K562 (cell line): Measurements from ENCODE around the gene NAA50. TPM values are rescaled to one million over a fixed set of nuclear protein-coding genes. Genes with fewer than 3 reads are reported as not detected.

Source experiments
- ATAC-seq: fragments of 200-7000 bp; cut with Tn5 transposase; 3 replicates; pipeline ENCODE4 v1.9.1; 2020; ENCODE audit warnings: moderate library complexity
- BruUV-seq: library from RNA; stranded (reverse); fragments of 400-500 nt; replicated peaks from 2 replicates; lab custom pipeline; 2021; lab: Mats Ljungman, UMichigan
- CTCF ChIA-PET: fragments of 300-600 bp; formaldehyde crosslinking; extraction: SDS; loops from one replicate; lab custom pipeline; 2021; ENCODE audit warnings: low intra/inter-chr PET ratio; lab: Yijun Ruan, JAX
- POLR2A ChIA-PET: fragments of 300-600, 350-650 bp; sonication (Branson Sonifier 250); formaldehyde crosslinking; extraction: SDS; loops from one replicate; lab custom pipeline; 2021; ENCODE audit warnings: antibody characterized with exemption, inconsistent platforms; lab: Yijun Ruan, JAX
- DNase-seq, 4 experiments: peaks; one replicate each; pipeline versions ENCODE4 v3.0.0 to v3.0.0-alpha.2; 2011 to 2018; ENCODE audit warnings: low spot score in 3 of 4, mixed read lengths in 3 of 4; ENCODE audit errors: extremely low read depth in 1 of 4
- FAIRE-seq: peaks from 2 replicates; lab custom pipeline; 2011; peaks lifted over from hg19 to GRCh38; lab: Jason Lieb, UNC
- H2AFZ ChIP-seq: 2 replicates; pipeline ENCODE4 v1.6.0; 2011; ENCODE audit warnings: low read depth, low read length, control low read depth, inconsistent platforms
- H3K27ac ChIP-seq: fragments of 200-600 bp; 3 replicates; pipeline ENCODE4 v1.8.0; 2011; ENCODE audit warnings: low read depth, mild to moderate bottlenecking, control low read depth, inconsistent platforms, low read length, moderate library complexity, mixed read lengths; ENCODE audit errors: extremely low read depth
- H3K27me3 ChIP-seq, 2 experiments: fragments of 300-600 bp in 1 of 2; 2 replicates in 1 of 2; 3 replicates in 1 of 2; pipeline versions ENCODE4 v1.6.0 to v1.8.0; 2011; ENCODE audit warnings: inconsistent platforms in 2 of 2, low read length in 2 of 2, mild to moderate bottlenecking in 1 of 2, mixed read lengths in 1 of 2, moderate library complexity in 1 of 2; ENCODE audit not compliant: control insufficient read depth in 2 of 2, insufficient read depth in 2 of 2
- H3K36me3 ChIP-seq: fragments of 300-600 bp; 3 replicates; pipeline ENCODE4 v1.8.0; 2011; ENCODE audit warnings: mild to moderate bottlenecking, low read length, inconsistent platforms; ENCODE audit not compliant: control insufficient read depth, insufficient read depth
- H3K4me1 ChIP-seq, 2 experiments: fragments of 200-600 bp in 1 of 2; replicated peaks in 1 of 2; 2 replicates in 1 of 2; 3 replicates in 1 of 2; pipeline versions ENCODE4 v1.5.1 to v1.8.0; 2011; ENCODE audit warnings: inconsistent platforms in 2 of 2, low read length in 2 of 2, mild to moderate bottlenecking in 1 of 2, mixed read lengths in 1 of 2, moderate library complexity in 1 of 2; ENCODE audit not compliant: control insufficient read depth in 2 of 2, insufficient read depth in 2 of 2
- H3K4me2 ChIP-seq: 2 replicates; pipeline ENCODE4 v1.6.1; 2011; ENCODE audit warnings: low read length, control low read depth, inconsistent platforms, mixed read lengths; ENCODE audit not compliant: insufficient read depth
- H3K4me3 ChIP-seq: fragments of 200-600 bp; sonication (generic), shearing (Covaris generic); 2 replicates; pipeline ENCODE4 v1.5.1; 2016; ENCODE audit warnings: control low read depth, inconsistent platforms
- H3K79me2 ChIP-seq: fragments of 200-600 bp; 3 replicates; pipeline ENCODE4 v1.8.0; 2011; ENCODE audit warnings: low read length, inconsistent platforms; ENCODE audit not compliant: control insufficient read depth, insufficient read depth
- H3K9ac ChIP-seq, 2 experiments: 2 replicates each; pipeline versions ENCODE4 v1.6.0 to v1.6.1; 2011; ENCODE audit warnings: low read depth in 2 of 2, low read length in 2 of 2, control low read depth in 1 of 2, inconsistent platforms in 1 of 2, mild to moderate bottlenecking in 1 of 2, mixed read lengths in 1 of 2; ENCODE audit not compliant: insufficient read depth in 1 of 2
- H3K9me1 ChIP-seq: one replicate; pipeline ENCODE4 v1.6.0; 2011; ENCODE audit warnings: inconsistent platforms, mild to moderate bottlenecking, low read length, moderate library complexity; ENCODE audit not compliant: control insufficient read depth, insufficient read depth
- H3K9me3 ChIP-seq: replicated peaks from 2 replicates; pipeline ENCODE4 v1.5.1; 2011; ENCODE audit warnings: low read depth, low read length, inconsistent platforms; ENCODE audit not compliant: control insufficient read depth, insufficient read depth
- H4K20me1 ChIP-seq: replicated peaks from 2 replicates; pipeline ENCODE4 v1.6.1; 2011; ENCODE audit warnings: low read length, inconsistent platforms, mixed read lengths; ENCODE audit not compliant: control insufficient read depth, insufficient read depth
- BCLAF1 ChIP-seq, 2 experiments: fragments of 450-650 bp in 1 of 2; IDR thresholded peaks; 2 replicates each; pipeline ENCODE4 v1.6.1; 2011 to 2017; ENCODE audit warnings: low read depth in 2 of 2, antibody characterized with exemption in 1 of 2, borderline replicate concordance in 1 of 2, low read length in 1 of 2, mild to moderate bottlenecking in 1 of 2, mixed read lengths in 1 of 2; ENCODE audit not compliant: control insufficient read depth in 1 of 2
- MAFF ChIP-seq: IDR thresholded peaks from 2 replicates; pipeline ENCODE4 v1.6.1; 2012; ENCODE audit warnings: low read length, improper control_type of control experiment
- RBM17 ChIP-seq: fragments of 200-400 bp; formaldehyde crosslinking; IDR thresholded peaks from 2 replicates; pipeline ENCODE4 v1.6.1; 2017; ENCODE audit warnings: low read depth, mild to moderate bottlenecking, low read length, borderline replicate concordance
- RREB1 ChIP-seq: fragments of 250-450 bp; sonication (Bioruptor Pico); IDR thresholded peaks from 2 replicates; pipeline ENCODE4 v1.4.0; 2020
- SP1 ChIP-seq: sonication (generic); formaldehyde crosslinking; IDR thresholded peaks from 2 replicates; pipeline ENCODE4 v1.8.1; 2022; ENCODE audit warnings: mild to moderate bottlenecking, missing genetic modification reagents
- ZNF277 ChIP-seq: fragments of 250-450 bp; sonication (Bioruptor Pico); IDR thresholded peaks from 2 replicates; pipeline ENCODE4 v1.8.0; 2022; ENCODE audit warnings: inconsistent platforms, mild to moderate bottlenecking, moderate library complexity, borderline replicate concordance
- ZNF436 ChIP-seq: fragments of 250-450, 450-650 bp; sonication (Bioruptor Pico); formaldehyde crosslinking; IDR thresholded peaks from 2 replicates; pipeline ENCODE4 v1.7.0; 2020; ENCODE audit warnings: mild to moderate bottlenecking
- ZNF717 ChIP-seq: fragments of 250-450 bp; sonication (Bioruptor Pico); IDR thresholded peaks from 2 replicates; pipeline ENCODE4 v1.5.0; 2021
- ZNF76 ChIP-seq: fragments of 250-450 bp; sonication (Bioruptor Pico); IDR thresholded peaks from 2 replicates; pipeline ENCODE4 v1.4.0; 2020; ENCODE audit warnings: mild to moderate bottlenecking, moderate library complexity, borderline replicate concordance
- WGBS: fragments of 100-300 bp; shearing (Covaris generic); methylation state at CpG from one replicate; pipeline ENCODE4 v1.1.6; 2016; ENCODE audit warnings: low coverage, mixed read lengths; ENCODE audit not compliant: insufficient coverage; ENCODE audit errors: missing lambda C conversion rate; 5-methylcytosine and 5-hydroxymethylcytosine counted together
- in situ Hi-C: fragments of 300-500 bp; cut with MboI; formaldehyde crosslinking; loops from 4 replicates; pipeline ENCODE4 v1.15.0; 2018; ENCODE audit warnings: inconsistent platforms, mixed read lengths
- intact Hi-C: fragments of 100-400 bp; cut with micrococcal nuclease; formaldehyde crosslinking; loops from 2 replicates; pipeline ENCODE4 v1.14.2; 2022
- polyA plus RNA-seq, 8 experiments: library from polyadenylated mRNA; depleted of rRNA in 4 of 8; stranded (reverse) in 5 of 8; unstranded in 3 of 8; fragments of >200 nt; fragmentation: Nextera tagmentation in 2 of 8; fragmentation: Illumina TruSeq in 1 of 8; extraction: Ambion mirVana in 2 of 8; extraction: Trizol in 1 of 8; gene quantifications; 2 replicates each; pipeline versions ENCODE4 v1.2.1 to v1.2.3, GENCODE V29; 2011 to 2014; ENCODE audit warnings: inconsistent platforms in 1 of 8, missing spikeins in 1 of 8
- total RNA-seq, 7 experiments: library from RNA; depleted of rRNA in 6 of 7; stranded (reverse); fragments of >200 nt in 6 of 7; fragmentation: Illumina TruSeq in 2 of 7; extraction: Trizol in 2 of 7; gene quantifications; 2 replicates each; pipeline versions ENCODE4 v1.2.1 to v1.2.3, GENCODE V29; 2011 to 2021; ENCODE audit warnings: low replicate concordance in 1 of 7
- TF ChIP-seq, protein P1 (sequence below): fragments of 250-450 bp; sonication (Bioruptor Pico); IDR thresholded peaks from 2 replicates; pipeline ENCODE4 v1.8.0; 2021; ENCODE audit warnings: moderate library complexity, mild to moderate bottlenecking, inconsistent platforms

NAA50 gene
- total and polyA plus RNA-seq, 9 of the 15 experiments (the other 6 are each of a cell fraction or from before 2014, with no cell fraction given): 40.0 to 301 (median 112) TPM

DNA sequence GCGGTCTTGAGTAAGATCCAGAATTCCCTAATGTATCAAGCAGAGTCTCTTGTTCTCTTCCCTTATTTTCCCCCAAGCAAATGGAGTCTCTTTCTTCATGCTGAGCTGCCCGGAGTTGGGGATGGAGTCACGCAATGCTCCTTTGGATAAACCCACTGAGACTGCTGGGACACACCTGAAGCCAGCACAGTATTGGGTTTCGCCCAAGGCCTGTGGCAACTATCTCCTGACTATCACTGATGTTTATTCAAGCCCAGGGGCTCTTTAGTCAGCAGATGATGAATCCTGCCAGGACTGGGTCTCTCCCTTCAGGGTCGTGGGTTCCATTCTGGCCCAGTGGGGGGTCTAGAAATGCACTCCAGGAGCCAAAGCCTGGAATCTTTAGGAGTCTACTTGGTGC is 60.9 kb downstream of the NAA50 start:
- no TSS peak for BruUV-seq
- ATAC-seq (no peak), FAIRE-seq (no peak), DNase-seq (no peak)
- no peaks in the 10 kb centered on the region for H4K20me1 ChIP-seq
- no peaks in the 10 kb centered on the region for H3K4me1 ChIP-seq
- WGBS: 100% methylated on average over 4 of the region's 5 CpGs
- H3K4me3 ChIP-seq: no peak overlapping the region
- H3K9ac ChIP-seq: no peak overlapping the region
- no peaks in the 10 kb centered on the region for H3K27me3 ChIP-seq
- H3K79me2 ChIP-seq: no peaks in the 10 kb centered on the region
- ChIA-PET POLR2A (no interaction called here), CTCF (no interaction called here)
- H3K36me3 ChIP-seq: no peaks in the 10 kb centered on the region
- no peak overlapping the region for H2AFZ ChIP-seq
- no peak overlapping the region for H3K4me2 ChIP-seq
- H3K27ac ChIP-seq: no peak overlapping the region
- no peaks in the 10 kb centered on the region for H3K9me1 ChIP-seq
- intact Hi-C loops: no loop called here
- in situ Hi-C loops: no loop called here
- 0 out of 2 replicates have a peak, but pooled peaks cover 2% of the 10 kb centered on the region for H3K9me3 ChIP-seq
- TF ChIP-seq, protein P1, sequence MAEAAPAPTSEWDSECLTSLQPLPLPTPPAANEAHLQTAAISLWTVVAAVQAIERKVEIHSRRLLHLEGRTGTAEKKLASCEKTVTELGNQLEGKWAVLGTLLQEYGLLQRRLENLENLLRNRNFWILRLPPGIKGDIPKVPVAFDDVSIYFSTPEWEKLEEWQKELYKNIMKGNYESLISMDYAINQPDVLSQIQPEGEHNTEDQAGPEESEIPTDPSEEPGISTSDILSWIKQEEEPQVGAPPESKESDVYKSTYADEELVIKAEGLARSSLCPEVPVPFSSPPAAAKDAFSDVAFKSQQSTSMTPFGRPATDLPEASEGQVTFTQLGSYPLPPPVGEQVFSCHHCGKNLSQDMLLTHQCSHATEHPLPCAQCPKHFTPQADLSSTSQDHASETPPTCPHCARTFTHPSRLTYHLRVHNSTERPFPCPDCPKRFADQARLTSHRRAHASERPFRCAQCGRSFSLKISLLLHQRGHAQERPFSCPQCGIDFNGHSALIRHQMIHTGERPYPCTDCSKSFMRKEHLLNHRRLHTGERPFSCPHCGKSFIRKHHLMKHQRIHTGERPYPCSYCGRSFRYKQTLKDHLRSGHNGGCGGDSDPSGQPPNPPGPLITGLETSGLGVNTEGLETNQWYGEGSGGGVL (CRISPR knock-in tag): no peak
- no peak for TF ChIP-seq RREB1
- no peak for TF ChIP-seq ZNF717 (CRISPR knock-in tag)
- no peak for TF ChIP-seq ZNF76 (CRISPR knock-in tag)
- TF ChIP-seq ZNF277: no peak
- no peak for TF ChIP-seq BCLAF1 (IDR thresholded peaks at IDR 0.05; ENCODE audit: borderline replicate concordance in 1 of 2, control insufficient read depth in 1 of 2, low read depth in 2 of 2, low read length in 1 of 2)
- no peak for TF ChIP-seq ZNF436 (CRISPR knock-in tag)
- TF ChIP-seq MAFF: no peak
- no peak for TF ChIP-seq RBM17
- no peak for TF ChIP-seq SP1
